Measurements from ENCODE around the gene SLC16A8.

Gene SLC16A8

DNA sequence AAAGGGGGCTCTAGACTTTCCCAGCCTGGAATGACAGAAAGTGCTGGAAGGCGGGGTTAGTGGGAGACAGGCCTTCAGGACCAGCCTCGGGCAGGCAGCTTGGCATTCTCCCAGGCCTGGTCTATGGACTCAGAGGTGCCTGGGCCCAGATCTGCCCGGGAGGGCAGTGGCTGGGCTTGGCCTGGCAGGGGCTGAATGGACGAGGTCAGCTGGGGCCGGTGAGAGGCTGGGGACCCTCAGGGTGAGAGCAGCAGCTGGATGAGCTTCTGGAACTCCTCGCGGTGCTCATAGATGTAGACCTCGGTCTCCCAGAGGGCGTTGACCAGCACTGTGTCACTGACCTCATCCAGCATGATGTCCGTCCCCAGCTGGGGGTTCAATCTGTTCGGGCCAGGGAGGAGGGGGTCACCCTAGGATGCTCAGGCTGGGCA lies 28.0 kb upstream of the SLC16A8 start:
- DNase-seq: no peak

DNA sequence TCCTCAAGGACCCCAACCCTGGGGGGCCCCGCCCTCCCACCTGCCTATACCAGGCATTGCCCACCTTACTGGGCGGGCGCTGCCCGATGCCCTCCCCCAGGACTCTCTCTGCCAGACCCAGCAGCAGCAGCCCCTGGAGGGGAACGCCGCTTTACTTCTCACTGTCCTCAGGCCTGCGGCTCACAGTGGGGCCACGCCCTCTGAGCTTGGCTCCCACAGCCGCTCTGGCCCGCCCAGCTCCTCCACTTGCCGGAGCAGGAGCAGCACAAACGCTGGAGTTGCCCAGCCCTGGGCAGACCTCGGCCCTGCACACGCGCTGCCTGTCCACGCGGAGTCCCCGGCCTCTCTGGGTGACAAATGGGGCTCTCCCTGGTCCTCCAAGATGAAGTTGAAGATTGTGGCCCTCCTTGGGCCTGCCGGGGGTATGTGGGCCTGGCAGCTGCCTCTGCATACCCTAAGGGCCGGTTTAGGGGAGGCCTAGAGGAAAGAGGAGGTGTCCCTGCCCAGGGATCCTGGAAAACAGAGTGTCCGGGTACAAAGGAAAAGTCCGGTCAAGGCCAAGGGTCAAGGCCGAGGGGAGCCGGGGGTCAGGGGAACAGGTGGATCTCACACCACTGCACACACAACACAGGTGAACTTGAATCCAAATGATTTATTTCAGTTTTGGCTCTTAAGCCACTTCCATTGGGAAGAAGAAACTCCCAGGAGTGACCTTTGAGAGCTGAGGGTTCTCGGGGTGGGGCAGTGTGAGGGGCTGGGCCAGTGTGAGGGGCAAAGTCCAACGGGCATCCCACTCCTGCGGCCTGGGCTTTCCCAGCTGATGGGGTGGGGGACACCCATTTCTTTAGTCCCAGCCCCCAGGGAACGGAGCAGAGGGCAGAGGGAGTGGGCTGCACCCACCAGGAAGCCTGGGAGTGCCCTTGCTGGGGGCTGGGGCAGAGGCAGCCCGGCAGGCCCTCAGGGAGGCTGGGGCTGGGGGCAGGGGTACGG lies 27.2 kb upstream of the SLC16A8 start:
- DNase-seq: no peak

- DNase-seq: no peak
Measured at GRCh38 chr22:38110008-38110862, 26.3 kb upstream of the SLC16A8 start, which contains the start of gene BAIAP2L2. Gene BAIAP2L2 (minus strand): TSS chr22:38110684. CDS start chr22:38110525, 159 bp downstream.

- no peak for DNase-seq
Measured at GRCh38 chr22:38109371-38110001, 25.5 kb upstream of the SLC16A8 start.

GRCh38 chr22:38108561-38109319 lies 24.8 kb upstream of the SLC16A8 start:
- no peak for DNase-seq

GRCh38 chr22:38107692-38108515 lies 23.9 kb upstream of the SLC16A8 start:
- DNase-seq: no peak

DNA sequence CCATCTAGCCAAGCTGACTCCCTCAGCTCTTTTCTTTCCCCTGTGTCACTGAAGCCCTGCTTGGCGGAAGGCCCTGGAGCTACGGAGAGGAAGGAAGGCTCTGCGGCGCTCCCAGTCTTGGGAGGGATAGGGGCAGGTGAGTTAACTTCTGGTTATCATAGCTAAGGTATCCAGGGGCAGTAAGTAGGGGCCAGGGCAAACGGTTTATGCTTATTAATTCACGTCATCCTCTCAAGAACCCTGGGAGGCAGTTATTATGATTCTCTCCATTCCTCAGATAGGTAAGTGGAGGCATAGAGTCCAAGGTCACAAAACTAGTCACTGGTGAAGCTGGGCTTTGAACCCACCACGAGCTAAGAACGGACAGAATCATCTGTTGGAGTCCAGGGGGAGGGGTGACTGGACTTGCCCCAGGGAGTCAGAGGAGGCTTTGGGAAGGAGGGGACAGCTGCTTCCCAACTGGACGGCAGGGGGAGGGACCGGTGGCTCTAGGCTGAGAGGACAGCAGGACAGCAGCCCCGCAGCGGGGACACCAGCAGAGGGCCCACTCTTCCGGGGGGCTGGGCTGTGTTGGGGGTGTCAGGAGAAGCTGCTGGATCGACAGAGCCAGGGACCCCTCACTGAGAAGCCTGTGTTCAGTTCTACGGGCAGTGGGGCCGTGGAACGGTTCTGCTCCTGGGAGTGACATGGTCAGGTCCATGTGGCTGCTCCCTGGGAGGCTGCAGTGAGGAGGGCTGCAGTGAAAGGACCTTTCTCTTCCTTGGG lies 23.0 kb upstream of the SLC16A8 start:
- no peak for DNase-seq

GRCh38 chr22:38104084-38104483 lies 20.1 kb upstream of the SLC16A8 start:
- peak; percentile 3 for DNase-seq

DNA sequence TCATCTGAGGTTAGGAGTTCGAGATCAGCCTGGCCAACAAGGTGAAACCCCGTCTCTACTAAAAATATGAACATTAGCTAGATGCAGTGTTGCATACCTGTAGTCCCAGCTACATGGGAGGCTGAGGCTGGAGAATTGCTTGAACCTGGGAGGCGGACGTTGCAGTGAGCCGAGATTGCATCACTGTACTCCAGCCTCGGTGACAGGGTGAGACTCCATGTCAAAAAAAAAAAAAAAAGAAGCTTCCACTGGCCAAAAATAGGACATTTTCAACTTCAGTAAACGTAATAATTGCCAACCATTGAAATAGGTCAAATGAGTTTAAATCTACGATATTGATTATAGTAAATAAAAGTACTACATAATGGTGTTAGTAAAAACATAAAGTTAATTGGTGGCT lies 19.7 kb upstream of the SLC16A8 start:
- no peak for DNase-seq

GRCh38 chr22:38098410-38099249 lies 14.6 kb upstream of the SLC16A8 start:
- DNase-seq: no peak

DNA sequence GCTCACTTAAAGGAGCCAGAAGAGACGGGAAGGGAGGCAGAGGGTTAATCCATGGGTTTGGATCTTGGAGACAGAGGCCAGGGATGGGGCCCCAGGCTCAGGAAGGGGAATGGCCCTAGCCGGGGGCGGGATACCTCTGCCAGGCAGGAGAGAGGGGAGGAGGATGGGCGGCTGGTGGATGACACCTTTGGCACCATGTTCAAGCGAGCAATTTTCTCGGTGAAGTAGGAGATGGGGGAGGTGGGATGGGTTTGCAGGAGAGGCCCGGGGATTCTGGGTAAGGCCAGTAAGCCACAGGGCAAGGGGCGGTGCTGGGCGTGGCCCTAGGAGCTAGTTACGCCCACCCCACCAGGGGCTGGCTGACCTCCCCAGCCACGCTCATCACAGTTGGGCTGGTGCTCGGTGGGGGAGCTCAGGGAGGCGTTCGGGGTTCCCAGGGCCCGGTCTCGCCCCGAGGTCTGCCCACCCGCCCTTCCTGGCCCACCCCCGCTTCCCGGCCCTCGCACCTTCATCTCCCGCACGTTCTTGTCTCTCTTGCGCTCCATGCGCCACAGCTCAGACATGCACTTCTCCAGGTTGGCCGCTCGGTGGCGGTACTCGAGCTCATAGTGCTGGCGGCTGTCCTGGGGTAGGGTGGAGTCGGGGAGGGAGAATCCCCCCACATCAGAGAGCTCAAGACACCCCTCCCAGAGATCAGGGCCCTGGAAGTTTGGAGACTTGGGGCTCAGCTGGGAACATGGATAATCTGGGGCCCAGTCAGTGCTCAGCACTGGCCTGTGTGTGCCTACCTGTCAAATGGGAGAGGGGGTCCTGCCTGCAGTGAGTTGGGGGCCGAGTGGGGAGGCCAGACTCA lies 13.8 kb upstream of the SLC16A8 start:
- no peak for DNase-seq

DNA sequence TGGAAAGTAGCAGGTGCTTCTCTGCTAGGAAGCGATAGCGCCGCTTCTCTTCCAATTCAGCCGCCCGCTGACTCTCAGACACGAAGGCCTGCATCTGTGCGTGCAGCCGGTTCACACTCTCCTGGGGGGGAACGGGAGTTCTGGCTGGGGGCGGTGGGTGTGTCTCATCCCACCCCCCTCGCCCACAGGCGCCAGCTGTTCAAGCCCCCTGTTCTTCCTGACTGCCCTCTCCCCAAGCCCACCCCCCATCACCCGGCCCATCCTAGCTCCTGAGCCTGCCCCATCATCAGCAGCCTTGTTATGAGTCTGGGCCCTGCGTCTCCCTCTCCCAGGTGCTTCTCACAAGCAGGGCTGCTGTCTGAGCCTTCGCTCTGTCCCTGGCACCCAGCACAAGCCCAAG lies 13.1 kb upstream of the SLC16A8 start:
- no peak for DNase-seq

DNA sequence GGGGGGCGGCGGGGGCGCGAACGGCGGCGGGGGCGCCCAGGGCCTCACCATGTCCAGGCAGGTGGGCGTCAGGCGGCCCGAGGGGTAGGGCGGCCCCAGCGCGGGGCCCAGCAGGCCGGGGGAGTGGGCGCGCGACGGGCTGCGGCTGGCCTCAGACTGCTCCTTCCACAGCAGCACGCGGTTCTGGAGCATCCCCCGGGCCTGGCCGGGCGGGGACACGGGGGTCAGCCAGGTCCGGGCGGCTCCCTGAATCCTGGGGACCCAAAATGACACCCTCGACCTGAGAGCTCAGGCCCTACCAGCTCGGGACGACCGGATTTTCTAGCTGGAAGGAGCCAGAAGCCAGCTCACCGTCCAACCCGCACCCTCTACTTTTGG lies 5.5 kb upstream of the SLC16A8 start:
- DNase-seq: no peak

DNA sequence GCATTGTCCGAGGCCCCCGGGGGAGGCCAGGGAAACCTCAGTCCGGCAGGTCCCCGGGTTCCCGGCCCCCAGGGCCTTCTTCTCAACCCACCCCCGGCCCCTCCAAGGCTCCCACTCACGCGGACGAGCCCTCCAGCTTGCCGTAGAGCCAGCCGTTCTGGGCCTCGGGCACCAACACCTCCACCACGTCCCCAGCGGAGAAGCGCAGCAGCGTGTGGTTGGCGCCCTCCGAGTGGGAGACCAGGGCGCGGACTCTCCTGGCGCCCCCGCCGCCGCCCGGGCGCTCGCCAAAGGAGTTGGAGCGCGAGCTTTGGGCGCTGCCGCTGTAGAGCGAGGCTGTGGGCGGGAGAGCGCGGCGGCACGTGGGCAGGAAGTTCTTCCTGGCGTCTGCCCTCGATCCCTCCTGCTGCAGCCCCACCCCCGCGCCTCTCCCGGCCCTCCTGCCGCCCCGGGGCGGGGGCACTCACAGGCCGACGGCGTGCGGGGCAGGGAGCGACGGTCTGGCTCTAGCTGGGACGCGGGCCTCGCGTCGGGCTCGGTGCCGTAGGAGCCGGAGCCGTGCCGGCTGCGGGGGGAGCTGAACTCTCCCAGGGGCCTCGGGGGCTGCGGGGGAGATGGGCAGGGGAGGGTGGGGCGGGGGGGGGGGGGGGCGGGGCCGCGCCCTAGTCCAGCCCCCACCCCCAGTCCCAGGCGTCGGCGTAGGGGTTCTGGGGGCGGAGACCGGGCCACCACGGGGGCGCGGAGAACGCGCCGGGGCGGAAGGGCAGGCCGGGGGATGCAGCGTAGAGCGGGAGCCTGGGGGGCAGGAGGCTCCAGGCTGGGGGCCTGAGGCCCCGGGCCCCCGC lies 4.9 kb upstream of the SLC16A8 start:
- no peak for DNase-seq

- DNase-seq: no peak
Measured at GRCh38 chr22:38087855-38088254, 3.9 kb upstream of the SLC16A8 start.

DNA sequence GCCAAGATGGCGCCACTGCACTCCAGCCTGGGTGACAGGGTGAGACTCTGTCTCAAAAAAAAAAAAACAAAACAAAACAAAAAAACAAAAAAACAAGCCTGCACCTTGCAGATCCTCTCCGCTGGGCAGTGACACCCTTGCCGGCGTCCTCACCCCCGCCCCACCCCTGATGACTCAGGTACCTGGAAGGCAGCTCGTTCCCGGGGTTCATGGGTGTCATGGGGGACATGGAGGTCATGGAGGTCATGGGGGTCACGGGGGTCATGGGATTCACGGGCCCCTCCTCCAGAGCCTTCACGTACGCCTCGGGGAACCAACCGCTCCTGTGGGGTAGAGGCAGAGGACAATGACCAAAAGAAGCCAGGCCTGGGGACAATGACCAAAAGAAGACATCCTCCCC lies 3.0 kb upstream of the SLC16A8 start:
- no peak for DNase-seq

DNA sequence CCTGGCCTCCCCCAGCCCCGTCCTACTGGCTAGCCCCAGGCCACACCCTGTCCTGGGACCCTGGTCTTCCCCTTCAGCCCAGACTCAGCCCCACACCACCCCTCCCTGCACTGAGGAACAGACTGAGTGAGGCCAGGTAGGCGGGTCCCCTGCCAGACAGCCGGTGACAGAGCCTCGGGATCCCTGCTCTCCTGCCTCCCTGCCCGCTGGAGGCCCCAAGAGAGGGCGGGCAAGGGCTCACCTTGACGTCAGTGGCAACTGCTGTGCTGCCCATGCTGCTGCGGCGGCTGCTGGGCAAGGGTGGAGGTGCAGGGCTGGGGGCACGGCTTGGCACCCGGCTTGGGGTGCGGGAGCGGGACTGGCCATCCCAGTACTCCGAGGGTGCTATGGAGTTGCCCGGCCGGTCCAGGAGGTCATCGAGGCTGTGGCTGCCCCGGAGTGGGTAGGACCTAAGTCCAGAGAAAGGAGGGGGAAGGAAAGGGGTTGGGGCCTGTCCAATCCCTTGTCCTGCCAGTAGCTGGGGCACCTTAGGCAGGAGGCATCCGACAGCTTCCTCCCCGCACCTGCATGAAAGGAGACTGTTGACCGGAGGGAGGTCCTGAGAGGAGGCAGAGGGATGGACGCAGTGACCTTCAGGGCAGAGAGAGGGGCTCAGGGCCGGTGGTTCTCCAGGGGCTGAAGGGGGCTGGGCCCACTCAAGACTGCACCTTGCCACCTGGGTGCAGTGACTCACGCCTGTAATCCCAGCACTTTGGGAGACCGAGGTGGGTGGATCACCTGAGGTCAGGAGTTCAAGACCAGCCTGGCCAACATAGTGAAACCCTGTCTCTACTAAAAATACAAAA lies 2.2 kb upstream of the SLC16A8 start:
- no peak for DNase-seq

All from OCI-M1 (cell line).